GM11168 (cell line): ENCODE measurements around the gene TMEM222.

Source experiments
- in situ Hi-C: fragments of 300-500 bp; cut with MboI; formaldehyde crosslinking; loops from one replicate; pipeline ENCODE4 v1.12.0; 2022; ENCODE audit warnings: low sequenced_read_pairs; ENCODE audit not compliant: unreplicated experiment

Gene TMEM222

GRCh38 chr1:27338751-27339150, 16.8 kb downstream of the TMEM222 start:
- in situ Hi-C loops = no loop called here

DNA sequence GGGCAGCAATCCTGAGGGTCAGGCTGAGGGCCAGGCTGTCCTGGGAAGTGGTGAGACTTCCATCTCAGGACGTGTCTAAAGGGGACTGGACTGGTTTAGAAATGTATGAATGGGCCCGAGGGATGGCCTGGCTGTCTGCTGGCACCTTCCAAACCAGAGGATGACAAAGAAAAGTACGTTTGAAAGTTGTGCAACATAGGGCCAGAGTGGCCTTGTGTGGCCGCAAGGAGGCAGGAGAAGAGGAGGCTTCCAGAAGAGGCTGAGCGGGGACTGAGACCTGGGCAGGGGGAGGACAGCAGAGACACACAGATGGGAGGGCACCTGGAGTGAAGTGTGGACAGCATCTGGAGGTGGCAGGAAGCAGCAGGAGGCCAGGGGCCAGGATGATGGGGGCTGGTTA, 17.2 kb downstream of the TMEM222 start:
- in situ Hi-C loops = no loop called here

GRCh38 chr1:27341525-27342252, 19.7 kb downstream of the TMEM222 start, which contains the start of gene SYTL1:
TSS of gene SYTL1 (plus strand) at chr1:27342022. CDS start at chr1:27345335, 3,313 bp downstream.
- in situ Hi-C loops = no loop called here

DNA sequence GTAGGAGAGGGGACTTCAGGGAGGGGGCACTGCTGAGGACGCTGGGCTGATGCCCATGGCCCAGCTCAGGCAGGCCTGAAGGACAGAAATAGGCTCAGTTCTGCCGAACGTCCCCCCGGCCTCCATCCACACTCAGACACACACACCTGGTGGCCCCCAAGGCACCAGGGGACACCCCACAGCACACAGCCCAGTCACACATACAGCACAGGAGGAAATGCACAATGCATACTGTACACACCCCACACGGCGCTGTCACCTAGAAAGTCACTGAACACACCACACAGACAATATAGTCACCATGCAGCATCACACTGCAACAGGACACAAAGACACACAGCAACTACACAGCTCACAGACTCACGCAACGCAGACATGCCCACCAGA, 20.4 kb downstream of the TMEM222 start:
- in situ Hi-C loops = no loop called here

GRCh38 chr1:27342778-27343638, 21.0 kb downstream of the TMEM222 start:
- in situ Hi-C loops = no loop called here

DNA sequence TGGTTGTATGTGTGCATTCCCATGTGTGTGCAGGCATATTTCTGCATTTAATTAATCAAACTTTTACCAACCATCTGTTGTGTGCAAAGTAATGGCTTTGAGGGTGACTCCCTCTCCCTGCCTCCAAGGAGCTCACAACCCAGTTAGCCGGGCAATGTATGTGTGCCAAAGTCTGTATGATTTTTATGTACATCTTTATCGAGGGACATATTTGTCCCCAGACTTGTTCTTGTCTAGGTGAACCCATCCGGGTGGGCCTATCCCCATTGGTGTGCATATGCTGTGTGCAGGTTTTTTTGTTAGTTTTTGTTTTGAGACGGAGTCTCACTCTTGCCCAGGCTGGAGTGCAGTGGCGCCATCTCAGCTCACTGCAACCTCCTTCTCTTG, 21.7 kb downstream of the TMEM222 start:
- in situ Hi-C loops = no loop called here

DNA sequence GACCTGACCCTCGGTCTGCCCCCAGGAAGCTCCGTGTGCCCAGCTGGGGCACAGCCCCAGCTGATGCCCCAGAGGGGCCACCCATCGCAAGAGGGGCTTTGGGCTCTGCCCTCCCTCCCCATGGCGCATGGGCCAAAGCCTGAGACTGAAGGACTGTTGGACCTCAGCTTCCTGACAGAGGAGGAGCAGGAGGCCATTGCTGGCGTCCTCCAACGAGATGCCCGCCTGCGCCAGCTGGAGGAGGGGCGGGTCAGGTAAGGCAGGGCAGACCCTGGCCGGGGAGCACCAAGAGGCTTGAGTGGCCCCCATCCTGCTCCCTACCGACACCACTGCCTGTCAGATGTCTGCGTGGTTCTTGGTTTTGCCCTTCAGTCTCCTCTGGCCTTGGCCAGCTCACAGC, 23.3 kb downstream of the TMEM222 start:
- in situ Hi-C loops = no loop called here

- in situ Hi-C loops = no loop called here
These were observed 24.4 kb downstream of the TMEM222 start for GRCh38 chr1:27346357-27346756.

DNA sequence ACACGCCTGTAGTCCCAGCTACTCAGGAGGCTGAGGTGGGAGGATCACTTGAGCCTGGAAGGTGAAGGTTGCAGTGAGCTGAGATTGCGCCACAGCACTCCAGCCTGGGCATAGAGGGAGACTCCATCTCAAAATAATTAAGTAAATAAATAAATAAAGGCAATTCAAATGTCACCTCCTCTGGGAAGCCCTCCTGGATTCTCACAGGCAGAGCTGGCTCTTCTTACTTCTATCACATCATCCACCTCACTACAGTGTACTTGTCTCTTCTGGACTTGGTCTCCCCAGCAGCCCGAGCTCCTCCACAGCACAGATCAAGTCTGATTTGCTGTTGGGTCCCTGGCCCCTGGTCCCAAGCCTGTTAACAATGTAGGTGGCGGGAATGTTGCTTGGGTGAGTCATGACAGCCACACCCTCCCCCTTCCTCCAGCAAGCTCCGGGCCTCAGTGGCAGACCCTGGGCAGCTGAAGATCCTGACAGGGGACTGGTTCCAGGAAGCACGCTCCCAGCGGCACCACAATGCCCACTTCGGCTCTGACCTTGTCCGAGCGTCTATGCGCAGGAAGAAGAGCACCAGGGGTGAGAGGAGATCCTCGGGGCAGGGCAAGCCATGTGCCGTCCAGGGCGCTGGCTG, 25.1 kb downstream of the TMEM222 start:
- in situ Hi-C loops = no loop called here

DNA sequence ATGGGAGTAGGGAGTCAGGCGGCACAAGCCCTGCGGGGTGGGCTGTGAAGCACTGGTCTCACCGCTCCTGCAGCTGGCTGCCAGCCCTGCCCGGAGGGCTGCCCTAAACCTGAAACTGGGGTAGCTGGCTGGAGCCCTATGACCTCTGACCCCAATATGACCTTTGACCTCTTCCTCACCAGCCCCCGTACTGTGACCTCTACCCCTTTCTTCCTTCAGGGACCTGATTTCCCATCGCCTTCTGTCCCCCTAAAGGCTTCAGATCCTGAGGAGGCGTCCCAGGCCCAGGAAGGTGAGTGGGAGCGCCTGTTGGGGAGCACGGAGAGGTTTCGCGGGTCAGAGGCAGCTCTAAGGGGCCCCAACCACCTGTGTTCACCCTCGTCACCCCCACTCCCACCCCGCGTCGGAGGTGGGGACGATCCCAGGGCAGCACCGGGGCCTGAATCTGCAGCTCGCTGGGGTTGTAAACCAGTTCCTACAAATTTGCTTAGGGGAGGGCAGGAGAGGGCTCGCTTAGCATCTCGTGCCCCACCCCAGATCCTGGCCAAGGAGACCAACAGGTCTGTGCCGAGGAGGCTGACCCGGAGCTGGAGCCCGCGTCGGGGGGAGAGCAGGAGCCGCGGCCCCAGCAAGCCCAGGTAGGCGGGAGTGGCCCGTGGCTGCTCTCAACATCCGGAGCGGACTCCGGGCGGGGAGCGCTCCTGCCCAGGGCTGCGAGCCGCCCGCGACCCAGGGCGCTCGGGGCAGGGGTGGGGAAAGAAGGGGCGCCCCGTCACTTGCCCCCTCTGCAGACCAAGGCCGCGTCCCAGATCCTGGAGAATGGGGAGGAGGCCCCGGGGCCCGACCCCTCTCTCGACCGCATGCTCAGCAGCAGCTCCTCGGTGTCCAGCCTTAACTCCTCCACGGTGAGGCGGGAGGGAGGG, 27.2 kb downstream of the TMEM222 start:
- in situ Hi-C loops = no loop called here

- in situ Hi-C loops = no loop called here
These were observed 28.1 kb downstream of the TMEM222 start for GRCh38 chr1:27349784-27350662.

GRCh38 chr1:27350663-27351540, 28.9 kb downstream of the TMEM222 start:
- in situ Hi-C loops = no loop called here

DNA sequence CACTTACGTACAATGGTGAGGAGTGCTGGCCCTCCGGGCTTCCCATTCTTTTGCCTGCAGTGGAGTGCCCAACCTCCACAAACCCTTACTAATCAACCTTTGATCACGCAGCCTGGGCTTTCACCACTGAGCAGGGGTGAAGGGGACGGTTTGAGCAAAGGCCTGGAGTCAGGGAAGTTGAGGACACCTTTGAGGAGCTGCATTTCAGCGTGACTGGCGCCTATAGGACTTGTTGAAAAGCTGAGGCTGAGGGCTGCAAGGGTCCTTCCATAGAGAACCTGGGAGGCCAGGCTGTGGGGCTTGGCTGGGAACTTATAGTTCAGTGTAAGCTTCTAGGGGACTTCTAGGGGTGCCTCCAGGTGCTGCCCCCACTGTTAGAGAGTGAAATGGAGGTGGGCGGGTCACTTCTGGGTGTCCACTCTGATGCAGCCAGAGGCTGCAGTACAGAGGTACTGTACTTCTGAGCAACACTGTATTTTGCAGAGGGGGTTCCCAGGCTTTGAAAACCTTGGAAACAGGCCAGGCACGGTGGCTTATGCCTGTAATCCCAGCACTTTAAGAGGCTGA, 29.7 kb downstream of the TMEM222 start:
- in situ Hi-C loops = no loop called here

DNA sequence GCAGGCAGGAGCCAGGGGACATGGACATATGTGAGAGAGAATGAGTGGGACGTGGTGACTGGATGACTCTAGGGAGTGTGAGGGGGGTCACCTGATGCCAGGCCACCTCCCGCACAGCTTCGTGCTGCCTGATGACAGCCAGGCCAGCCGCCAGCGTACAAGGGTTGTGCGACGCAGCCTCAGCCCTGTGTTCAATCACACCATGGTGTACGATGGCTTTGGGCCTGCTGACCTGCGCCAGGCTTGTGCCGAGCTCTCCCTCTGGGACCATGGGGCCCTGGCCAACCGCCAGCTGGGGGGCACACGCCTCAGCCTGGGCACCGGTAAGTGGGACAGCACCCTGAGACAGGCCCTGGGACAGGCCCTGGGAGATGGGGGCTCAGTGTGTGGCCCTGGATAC, 31.2 kb downstream of the TMEM222 start:
- in situ Hi-C loops = no loop called here

DNA sequence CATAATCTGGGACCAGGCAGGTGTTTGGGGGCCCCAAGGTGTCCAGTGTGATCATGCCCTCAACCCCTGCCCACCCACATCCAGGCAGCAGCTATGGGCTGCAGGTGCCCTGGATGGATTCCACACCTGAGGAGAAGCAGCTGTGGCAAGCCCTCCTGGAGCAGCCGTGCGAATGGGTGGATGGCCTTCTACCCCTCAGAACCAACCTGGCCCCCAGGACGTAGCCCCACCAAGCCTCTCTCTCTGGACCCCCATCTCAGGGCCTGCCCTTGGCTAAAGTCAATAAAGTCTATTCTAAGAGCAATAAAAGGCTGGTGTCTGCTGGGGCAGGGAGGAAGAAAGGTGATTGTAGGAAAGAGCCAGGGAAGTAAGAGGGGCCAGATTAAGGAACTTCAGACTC, 31.7 kb downstream of the TMEM222 start:
- in situ Hi-C loops = no loop called here

GRCh38 chr1:27355683-27356082, 33.7 kb downstream of the TMEM222 start:
- in situ Hi-C loops = no loop called here

DNA sequence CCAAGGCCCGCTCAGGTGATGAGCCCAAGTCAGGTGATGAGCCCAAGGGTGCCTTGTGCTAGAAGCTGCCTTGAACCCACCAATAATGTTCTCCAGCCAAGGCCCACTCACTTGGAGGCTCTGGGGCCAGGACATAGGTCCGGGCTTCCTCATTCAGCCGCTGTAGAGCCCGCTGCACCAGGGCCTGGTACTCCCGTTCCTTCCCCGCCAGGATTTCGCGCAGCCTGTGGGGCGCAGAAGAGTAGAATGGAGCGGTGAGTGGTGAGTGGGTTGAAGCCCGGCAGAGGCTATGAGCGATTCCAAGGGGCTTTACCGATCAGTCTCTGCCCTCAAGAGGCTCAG, 34.3 kb downstream of the TMEM222 start:
- in situ Hi-C loops = no loop called here
